NCI-H2107 (cell line): Measurements from ENCODE around the gene GAS7.

ENCODE experiments used
- DNase-seq: peaks from one replicate; lab custom pipeline; 2025; lab: John Stamatoyannopoulos, UW

The GAS7 gene

GRCh38 chr17:10200016-10200415 is 1.6 kb upstream of the GAS7 start:
- no peak for DNase-seq

- no peak for DNase-seq
Observed at GRCh38 chr17:10197721-10198508, 491 bp downstream of the GAS7 start.

GRCh38 chr17:10197362-10197720 is 1.1 kb downstream of the GAS7 start:
- DNase-seq, result no peak

GRCh38 chr17:10196941-10197340 is 1.5 kb downstream of the GAS7 start:
- no peak for DNase-seq

GRCh38 chr17:10196384-10196895 is 2.0 kb downstream of the GAS7 start:
- no peak for DNase-seq

GRCh38 chr17:10195090-10195805 is 3.2 kb downstream of the GAS7 start:
- DNase-seq, result no peak

GRCh38 chr17:10193632-10194031 is 4.8 kb downstream of the GAS7 start:
- DNase-seq, result no peak

GRCh38 chr17:10192972-10193371 is 5.4 kb downstream of the GAS7 start:
- no peak for DNase-seq

GRCh38 chr17:10192461-10192860 is 5.9 kb downstream of the GAS7 start:
- no peak for DNase-seq

- DNase-seq, result no peak
Observed at GRCh38 chr17:10187456-10187855, 10.9 kb downstream of the GAS7 start.

GRCh38 chr17:10186771-10187410 is 11.5 kb downstream of the GAS7 start:
- DNase-seq, result no peak

GRCh38 chr17:10183931-10184930 is 14.2 kb downstream of the GAS7 start:
- DNase-seq, result no peak

GRCh38 chr17:10182785-10183184 is 15.6 kb downstream of the GAS7 start:
- no peak for DNase-seq

- DNase-seq, result no peak
Observed at GRCh38 chr17:10178506-10178991, 19.9 kb downstream of the GAS7 start.

GRCh38 chr17:10177913-10178505 is 20.4 kb downstream of the GAS7 start:
- DNase-seq, result no peak

GRCh38 chr17:10177131-10177912 is 21.1 kb downstream of the GAS7 start:
- DNase-seq, result no peak

- no peak for DNase-seq
Observed at GRCh38 chr17:10173913-10174312, 24.5 kb downstream of the GAS7 start.

GRCh38 chr17:10172778-10173177 is 25.6 kb downstream of the GAS7 start:
- DNase-seq, result no peak

- DNase-seq, result no peak
Observed at GRCh38 chr17:10172241-10172741, 26.1 kb downstream of the GAS7 start.

- DNase-seq, result no peak
Observed at GRCh38 chr17:10171581-10171981, 26.8 kb downstream of the GAS7 start.
